ENCODE data around the gene MS4A4E.
"Not testable (repeated sequence)": the region's sequence is repeated elsewhere in the genome, so short reads cannot be mapped to it uniquely, and the experiment has no call there.

Gene MS4A4E

GRCh38 chr11:60221181-60221580 lies 21.8 kb downstream of the MS4A4E start:
- peak; percentile 37 to 64 for DNase-seq

GRCh38 chr11:60214386-60214785 lies 28.6 kb downstream of the MS4A4E start:
- no peak for DNase-seq

- DNase-seq, result no peak
Observed at GRCh38 chr11:60211206-60211605, 31.7 kb downstream of the MS4A4E start.

GRCh38 chr11:60209977-60210376 lies 33.0 kb downstream of the MS4A4E start:
- no peak for DNase-seq

- no peak for DNase-seq
Observed at GRCh38 chr11:60208951-60209350, 34.0 kb downstream of the MS4A4E start.

GRCh38 chr11:60208146-60208895 lies 34.6 kb downstream of the MS4A4E start:
- no peak for DNase-seq

- DNase-seq, result no peak
Observed at GRCh38 chr11:60206616-60207015, 36.3 kb downstream of the MS4A4E start.

- DNase-seq, result peak; percentile 36 to 41
Observed at GRCh38 chr11:60204922-60205321, 38.0 kb downstream of the MS4A4E start.

GRCh38 chr11:60201334-60201733 lies 41.6 kb downstream of the MS4A4E start:
- DNase-seq, result not testable (repeated sequence)

GRCh38 chr11:60197442-60197841 lies 45.5 kb downstream of the MS4A4E start:
- no peak for DNase-seq

GRCh38 chr11:60195923-60196368 lies 47.0 kb downstream of the MS4A4E start:
- DNase-seq, result peak in 1 of 2 donors; percentile 36

- DNase-seq, result no peak
Observed at GRCh38 chr11:60194511-60194910, 48.4 kb downstream of the MS4A4E start.

- DNase-seq, result peak; percentile 68 to 90
Observed at GRCh38 chr11:60193687-60194433, 49.1 kb downstream of the MS4A4E start.

- not testable (repeated sequence) for DNase-seq
Observed at GRCh38 chr11:60192564-60192963, 50.4 kb downstream of the MS4A4E start.

- DNase-seq, result peak in 1 of 2 donors; percentile 40
Observed at GRCh38 chr11:60188481-60188880, 54.5 kb downstream of the MS4A4E start.

GRCh38 chr11:60186128-60186527 lies 56.8 kb downstream of the MS4A4E start:
- DNase-seq, result not testable (repeated sequence)

- DNase-seq, result not testable (repeated sequence)
Observed at GRCh38 chr11:60185512-60185827, 57.5 kb downstream of the MS4A4E start.

- no peak for DNase-seq
Observed at GRCh38 chr11:60184824-60185511, 58.0 kb downstream of the MS4A4E start.

- peak in 1 of 2 donors; percentile 49 for DNase-seq
Observed at GRCh38 chr11:60183591-60184205, 59.2 kb downstream of the MS4A4E start.

- peak; percentile 38 to 58 for DNase-seq
Observed at GRCh38 chr11:60182541-60183330, 60.2 kb downstream of the MS4A4E start, which contains the start of gene MS4A6A. Gene MS4A6A, minus strand, starts transcription at chr11:60183083. Its CDS starts 1,356 bp downstream, at chr11:60181727.

- no peak for DNase-seq
Observed at GRCh38 chr11:60175860-60176275, 67.1 kb downstream of the MS4A4E start.

- no peak for DNase-seq
Observed at GRCh38 chr11:60172011-60172410, 70.9 kb downstream of the MS4A4E start.

Measured in inflammatory macrophage treated with lipopolysaccharide for 1 hour (primary cell).